ENCODE measurements around the gene SCAP. TPM values are rescaled to one million over a fixed set of nuclear protein-coding genes. Genes with fewer than 3 reads are reported as not detected.

SCAP gene
- total RNA-seq, 2 experiments from 2014 or later, result 53.6 to 56.5 TPM

- Mint-ChIP-seq H3K36me3 (ENCODE audit: low read depth) (peaks cover 17% of the 10 kb centered on the region), H3K4me3 (no peak overlapping the region), H3K9me3 (no peaks in the 10 kb centered on the region), H3K27me3 (no peaks in the 10 kb centered on the region), H3K27ac (no peak overlapping the region), H3K4me1 (peaks cover 11% of the 10 kb centered on the region)
- no peak for DNase-seq
- CTCF ChIA-PET, result interaction anchor here (0.6 to 0.9 kb wide), 2 partner anchors 21 to 211 kb away, joined by 3 read pairs; no protein-coding TSS in a partner anchor
- POLR2A ChIA-PET, result no interaction called here
Measured at GRCh38 chr3:47441796-47442551, 33.8 kb downstream of the SCAP start.

DNA sequence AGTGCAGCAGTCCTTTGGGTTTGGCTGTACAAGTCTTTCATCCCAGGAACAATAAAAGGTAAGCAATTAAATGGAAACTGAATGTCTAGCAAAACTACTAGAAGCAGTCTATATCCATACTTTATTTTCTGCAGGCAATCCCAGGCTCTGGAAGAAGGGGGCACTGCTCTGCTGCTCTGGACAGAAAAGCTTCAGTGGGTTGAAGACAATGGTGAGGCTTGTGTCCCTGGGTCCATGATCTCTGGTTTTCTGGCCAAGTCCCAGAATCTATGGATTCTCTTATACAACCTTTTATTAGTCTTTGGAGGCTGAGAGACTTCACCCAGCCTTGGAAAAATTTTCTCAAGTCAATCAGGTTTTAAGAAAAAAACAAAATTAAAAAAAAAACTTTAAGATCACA lies 35.6 kb downstream of the SCAP start:
- no peak overlapping the region for H3K27ac Mint-ChIP-seq
- H3K4me3 Mint-ChIP-seq, result no peak overlapping the region
- POLR2A ChIA-PET, result no interaction called here
- H3K27me3 Mint-ChIP-seq, result no peaks in the 10 kb centered on the region
- CTCF ChIA-PET, result interaction anchor here (1.7 kb wide), 1 partner anchor 19 kb away, joined by 4 read pairs; no protein-coding TSS in a partner anchor
- no peaks in the 10 kb centered on the region for H3K9me3 Mint-ChIP-seq
- no peak for DNase-seq
- H3K36me3 Mint-ChIP-seq (ENCODE audit: low read depth), result peaks cover 17% of the 10 kb centered on the region
- peaks cover 11% of the 10 kb centered on the region for H3K4me1 Mint-ChIP-seq

DNA sequence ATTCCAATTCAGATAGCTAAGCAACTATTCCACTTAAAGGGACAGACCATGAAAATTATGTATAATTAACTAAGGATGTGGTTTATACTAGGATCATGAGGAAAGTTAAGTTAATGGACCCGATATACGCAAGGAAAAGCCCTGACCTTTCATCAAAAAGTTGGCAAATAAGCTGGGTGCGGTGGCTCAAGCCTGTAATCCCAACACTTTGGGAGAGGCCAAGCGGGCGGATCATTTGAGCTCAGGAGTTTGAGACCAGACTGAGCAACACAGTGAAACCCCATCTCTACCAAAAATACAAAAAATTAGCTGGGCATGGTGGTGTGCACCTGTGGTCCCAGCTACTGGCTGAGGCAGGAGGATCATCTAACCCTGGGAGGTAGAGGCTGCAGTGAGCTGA lies 39.6 kb downstream of the SCAP start:
- Mint-ChIP-seq H3K4me1 (peaks cover 9% of the 10 kb centered on the region), H3K4me3 (no peak overlapping the region), H3K9me3 (no peaks in the 10 kb centered on the region), H3K27me3 (no peaks in the 10 kb centered on the region), H3K36me3 (ENCODE audit: low read depth) (peaks cover 29% of the 10 kb centered on the region), H3K27ac (no peak overlapping the region)
- DNase-seq, result no peak
- CTCF ChIA-PET, result interaction anchor here (2.4 kb wide), 1 partner anchor 15 kb away, joined by 12 read pairs; no protein-coding TSS in a partner anchor
- POLR2A ChIA-PET, result no interaction called here

- H3K36me3 Mint-ChIP-seq (ENCODE audit: low read depth), result peaks cover 29% of the 10 kb centered on the region
- no peaks in the 10 kb centered on the region for H3K27me3 Mint-ChIP-seq
- no peak for DNase-seq
- H3K9me3 Mint-ChIP-seq, result no peaks in the 10 kb centered on the region
- ChIA-PET POLR2A (no interaction called here), CTCF (interaction anchor here (2.4 kb wide), 1 partner anchor 13 kb away, joined by 12 read pairs; no protein-coding TSS in a partner anchor)
- peaks cover 9% of the 10 kb centered on the region for H3K4me1 Mint-ChIP-seq
- no peak overlapping the region for H3K27ac Mint-ChIP-seq
- H3K4me3 Mint-ChIP-seq, result no peak overlapping the region
Measured at GRCh38 chr3:47434849-47435248, 40.9 kb downstream of the SCAP start.

DNA sequence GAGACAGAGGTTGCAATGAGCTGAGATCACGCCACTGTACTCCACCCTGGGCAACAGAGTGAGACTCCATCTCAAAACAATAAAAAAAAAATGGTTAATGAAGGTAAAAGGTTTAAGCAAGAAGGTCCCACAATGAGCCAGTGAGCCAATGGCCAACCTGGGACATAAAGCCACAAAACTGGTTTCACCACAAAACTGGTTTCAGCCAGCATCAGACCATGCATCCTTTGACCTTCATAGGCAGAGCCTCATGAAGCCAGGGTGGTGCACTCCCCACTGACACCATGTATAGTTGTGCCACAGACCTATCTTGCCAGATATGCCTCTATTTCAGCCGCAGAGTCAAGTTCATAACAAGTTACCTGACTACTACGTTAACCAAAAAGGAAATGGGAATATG lies 41.9 kb downstream of the SCAP start:
- DNase-seq, result no peak
- ChIA-PET CTCF (interaction anchor here (1.3 kb wide), 1 partner anchor 9 kb away, joined by 3 read pairs; no protein-coding TSS in a partner anchor), POLR2A (no interaction called here)
- H3K27ac Mint-ChIP-seq, result no peak overlapping the region
- peaks cover 9% of the 10 kb centered on the region for H3K4me1 Mint-ChIP-seq
- peaks cover 23% of the 10 kb centered on the region for H3K36me3 Mint-ChIP-seq (ENCODE audit: low read depth)
- no peaks in the 10 kb centered on the region for H3K27me3 Mint-ChIP-seq
- no peaks in the 10 kb centered on the region for H3K9me3 Mint-ChIP-seq
- H3K4me3 Mint-ChIP-seq, result no peak overlapping the region

GRCh38 chr3:47432673-47433072 lies 43.1 kb downstream of the SCAP start:
- no peaks in the 10 kb centered on the region for H3K27me3 Mint-ChIP-seq
- peaks cover 21% of the 10 kb centered on the region for H3K36me3 Mint-ChIP-seq (ENCODE audit: low read depth)
- no peak overlapping the region for H3K27ac Mint-ChIP-seq
- DNase-seq, result no peak
- H3K9me3 Mint-ChIP-seq, result no peaks in the 10 kb centered on the region
- peaks cover 9% of the 10 kb centered on the region for H3K4me1 Mint-ChIP-seq
- H3K4me3 Mint-ChIP-seq, result no peak overlapping the region
- ChIA-PET POLR2A (no interaction called here), CTCF (interaction anchor here (1.3 kb wide), 1 partner anchor 8 kb away, joined by 3 read pairs; no protein-coding TSS in a partner anchor)

DNA sequence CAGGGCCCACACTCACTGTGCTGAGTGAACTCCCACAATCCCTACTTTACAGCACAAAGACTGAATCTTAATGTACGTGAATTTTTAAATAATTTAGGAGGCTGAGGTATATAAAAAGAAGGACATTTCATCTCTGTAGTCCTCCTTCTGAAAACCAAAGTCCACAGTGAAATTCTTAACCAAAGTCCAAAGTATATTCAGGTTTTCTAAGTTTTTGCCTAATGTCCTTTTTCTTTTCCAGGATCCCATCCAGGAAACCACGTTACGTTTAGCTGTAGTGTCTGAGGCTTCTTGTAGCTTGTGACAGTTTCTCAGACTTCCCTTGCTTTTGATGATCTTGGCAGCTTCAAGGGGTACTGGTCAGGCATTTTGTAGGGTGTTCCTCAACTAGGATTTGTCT lies 44.5 kb downstream of the SCAP start:
- H3K27me3 Mint-ChIP-seq, result no peaks in the 10 kb centered on the region
- CTCF ChIA-PET, result interaction anchor here (2.6 kb wide), 1 partner anchor 10 kb away, joined by 9 read pairs; no protein-coding TSS in a partner anchor
- DNase-seq, result no peak
- POLR2A ChIA-PET, result no interaction called here
- H3K27ac Mint-ChIP-seq, result no peak overlapping the region
- H3K4me1 Mint-ChIP-seq, result peaks cover 9% of the 10 kb centered on the region
- H3K4me3 Mint-ChIP-seq, result no peak overlapping the region
- H3K9me3 Mint-ChIP-seq, result no peaks in the 10 kb centered on the region
- peaks cover 21% of the 10 kb centered on the region for H3K36me3 Mint-ChIP-seq (ENCODE audit: low read depth)

DNA sequence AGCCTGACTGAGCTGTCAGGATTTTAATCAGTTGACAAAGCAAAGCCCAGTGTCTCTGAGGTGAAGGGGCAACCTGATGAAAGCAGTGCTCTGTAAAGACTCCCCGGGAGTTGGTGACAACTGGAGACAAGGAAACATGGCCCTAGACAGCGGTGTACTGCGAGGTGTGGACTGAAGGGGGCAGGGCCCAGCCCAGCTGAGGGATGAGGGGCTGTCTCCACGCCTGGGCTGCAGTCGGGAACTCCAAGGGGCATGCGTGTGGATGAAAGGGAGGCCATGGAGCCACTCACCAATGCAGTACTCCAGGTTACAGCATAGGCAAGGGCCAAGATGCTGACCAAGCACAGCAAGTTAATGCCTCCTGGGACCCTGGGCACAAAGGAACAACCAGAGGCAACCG lies 45.1 kb downstream of the SCAP start:
- ChIA-PET CTCF (interaction anchor here (2.6 kb wide), 1 partner anchor 10 kb away, joined by 9 read pairs; no protein-coding TSS in a partner anchor), POLR2A (no interaction called here)
- H3K4me1 Mint-ChIP-seq, result peaks cover 9% of the 10 kb centered on the region
- no peak overlapping the region for H3K27ac Mint-ChIP-seq
- H3K36me3 Mint-ChIP-seq (ENCODE audit: low read depth), result peaks cover 21% of the 10 kb centered on the region
- no peak overlapping the region for H3K4me3 Mint-ChIP-seq
- DNase-seq, result no peak
- no peaks in the 10 kb centered on the region for H3K9me3 Mint-ChIP-seq
- H3K27me3 Mint-ChIP-seq, result no peaks in the 10 kb centered on the region

GRCh38 chr3:47429476-47430270 lies 46.1 kb downstream of the SCAP start:
- Mint-ChIP-seq H3K9me3 (no peaks in the 10 kb centered on the region), H3K4me1 (peaks cover 9% of the 10 kb centered on the region), H3K27me3 (no peaks in the 10 kb centered on the region), H3K4me3 (no peak overlapping the region), H3K36me3 (ENCODE audit: low read depth) (peaks cover 21% of the 10 kb centered on the region), H3K27ac (no peak overlapping the region)
- POLR2A ChIA-PET, result no interaction called here
- CTCF ChIA-PET, result interaction anchor here (2.6 kb wide), 1 partner anchor 9 kb away, joined by 9 read pairs; no protein-coding TSS in a partner anchor
- no peak for DNase-seq

DNA sequence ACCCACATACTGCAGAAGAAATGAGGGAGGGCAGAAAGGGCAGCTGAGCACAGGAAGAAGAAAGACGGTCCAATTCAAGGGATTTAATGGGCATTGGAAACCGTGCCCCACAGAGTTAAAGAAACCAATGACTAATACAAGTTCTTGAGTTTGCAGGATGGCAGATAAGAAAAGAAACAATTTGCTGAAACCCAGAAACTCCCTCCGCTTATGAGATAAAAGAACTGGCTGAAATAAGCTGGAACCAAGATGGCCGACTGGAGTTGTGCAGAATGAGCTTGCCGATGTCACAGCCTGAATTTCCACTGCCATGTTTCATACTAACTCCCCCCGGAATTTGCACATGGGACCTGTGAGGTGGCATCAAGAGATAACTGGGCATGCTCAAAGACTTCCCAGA lies 47.1 kb downstream of the SCAP start:
- no peak for DNase-seq
- Mint-ChIP-seq H3K36me3 (ENCODE audit: low read depth) (peaks cover 18% of the 10 kb centered on the region), H3K4me3 (no peak overlapping the region), H3K27ac (no peak overlapping the region), H3K4me1 (peaks cover 3% of the 10 kb centered on the region), H3K27me3 (no peaks in the 10 kb centered on the region), H3K9me3 (no peaks in the 10 kb centered on the region)
- ChIA-PET POLR2A (interaction anchor here (0.5 kb wide), 1 partner anchor 233 kb away, joined by 3 read pairs; no protein-coding TSS in a partner anchor), CTCF (no interaction called here)

DNA sequence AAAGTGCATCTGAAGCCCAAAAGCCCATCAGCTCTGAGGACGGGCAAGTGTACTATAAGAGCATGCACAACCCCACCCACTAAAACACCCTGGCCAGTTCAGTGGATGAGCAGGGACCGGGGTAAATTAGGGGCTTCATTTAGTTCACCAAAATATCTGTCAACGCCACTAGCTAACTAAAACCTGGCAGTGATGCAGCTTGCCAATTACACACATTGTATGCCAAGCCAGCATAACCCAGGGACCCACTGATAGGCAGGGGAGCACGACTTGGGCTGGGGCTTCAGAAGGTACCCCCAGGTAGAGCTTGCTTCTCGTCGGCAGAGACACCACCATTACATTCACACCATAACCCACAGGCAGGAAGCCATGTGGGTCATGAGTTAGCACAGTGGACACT lies 47.9 kb downstream of the SCAP start:
- Mint-ChIP-seq H3K4me1 (peaks cover 1% of the 10 kb centered on the region), H3K27me3 (no peaks in the 10 kb centered on the region), H3K4me3 (no peak overlapping the region), H3K9me3 (no peaks in the 10 kb centered on the region), H3K36me3 (ENCODE audit: low read depth) (peaks cover 14% of the 10 kb centered on the region), H3K27ac (no peak overlapping the region)
- POLR2A ChIA-PET, result no interaction called here
- DNase-seq, result no peak
- CTCF ChIA-PET, result no interaction called here

DNA sequence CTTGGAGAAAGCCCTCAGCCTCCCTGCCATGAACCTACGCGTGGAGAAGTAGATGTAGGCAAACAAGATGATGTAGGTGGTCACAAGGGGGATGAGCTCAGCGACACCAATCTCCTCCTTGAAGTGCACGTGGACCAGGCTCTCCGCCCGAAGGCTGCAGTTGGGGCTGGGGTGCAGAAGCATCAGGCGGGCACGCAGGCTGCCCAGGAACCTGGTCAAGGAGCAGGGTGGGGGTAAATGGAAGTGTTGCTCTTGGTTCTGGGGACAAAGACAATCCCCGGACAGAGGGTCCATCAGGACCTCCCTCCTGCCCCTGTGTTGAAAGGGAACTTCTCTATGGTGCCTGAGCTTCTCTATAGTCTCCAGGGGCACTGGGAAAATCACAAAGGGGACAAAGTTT lies 49.8 kb downstream of the SCAP start:
- H3K4me1 Mint-ChIP-seq, result peaks cover 10% of the 10 kb centered on the region
- peaks cover 9% of the 10 kb centered on the region for H3K36me3 Mint-ChIP-seq (ENCODE audit: low read depth)
- no peaks in the 10 kb centered on the region for H3K27me3 Mint-ChIP-seq
- no peak overlapping the region for H3K27ac Mint-ChIP-seq
- ChIA-PET POLR2A (no interaction called here), CTCF (no interaction called here)
- no peak overlapping the region for H3K4me3 Mint-ChIP-seq
- H3K9me3 Mint-ChIP-seq, result no peaks in the 10 kb centered on the region
- DNase-seq, result no peak

DNA sequence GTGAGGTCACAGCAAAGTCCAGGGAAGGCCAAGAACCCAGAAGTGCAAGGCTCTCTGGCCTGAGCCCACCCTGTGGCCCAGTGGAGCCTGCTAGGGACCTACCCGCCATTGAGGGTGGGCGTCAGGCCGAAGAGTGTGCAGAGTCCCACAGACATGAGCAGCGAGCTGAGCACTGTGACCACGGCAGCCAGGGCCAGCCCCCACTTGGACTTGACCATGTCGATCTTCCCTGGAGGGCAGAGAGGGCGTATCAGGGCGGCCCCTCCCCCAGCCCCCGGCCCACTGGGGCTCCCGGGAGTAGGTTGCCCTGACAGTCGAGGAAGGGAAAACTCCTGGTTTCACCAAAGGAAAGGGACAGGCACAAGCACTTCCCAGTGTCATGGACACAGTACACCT lies 50.4 kb downstream of the SCAP start:
- H3K4me1 Mint-ChIP-seq, result peaks cover 13% of the 10 kb centered on the region

More for the DNA sequence above, 50.4 kb downstream of the SCAP start:
- CTCF ChIA-PET, result interaction anchor here (1.2 kb wide), 1 partner anchor 8 kb away, joined by 3 read pairs; no protein-coding TSS in a partner anchor
- peaks cover 9% of the 10 kb centered on the region for H3K36me3 Mint-ChIP-seq (ENCODE audit: low read depth)
- POLR2A ChIA-PET, result no interaction called here
- no peak overlapping the region for H3K27ac Mint-ChIP-seq
- no peaks in the 10 kb centered on the region for H3K9me3 Mint-ChIP-seq
- H3K27me3 Mint-ChIP-seq, result no peaks in the 10 kb centered on the region
- DNase-seq, result no peak
- H3K4me3 Mint-ChIP-seq, result no peak overlapping the region

Data from activated CD4-positive, alpha-beta memory T cell treated with anti-CD3 and anti-CD28 coated beads, Interleukin-2, amount 10 ng/mL, durations not matched to agents 7 days and 5 days (primary cell).